ENCODE results near the gene OLFML2B.

OLFML2B gene

GRCh38 chr1:161978011-161978790 is 45.5 kb downstream of the OLFML2B start:
- DNase-seq = no peak
- no peaks in the 10 kb centered on the region for H3K4me1 Mint-ChIP-seq (ENCODE audit: low read depth in 2 of 2)

GRCh38 chr1:161973924-161974845 is 49.5 kb downstream of the OLFML2B start:
- H3K9me3 Mint-ChIP-seq = no peaks in the 10 kb centered on the region
- ATAC-seq (replicated peaks) = no peak
- peaks cover 0 to 6% of the 10 kb centered on the region in 2 donors for H3K27me3 Mint-ChIP-seq
- H3K4me1 Mint-ChIP-seq (ENCODE audit: low read depth in 2 of 2) = no peaks in the 10 kb centered on the region
- H3K4me3 Mint-ChIP-seq = no peak overlapping the region
- no peak overlapping the region for H3K27ac Mint-ChIP-seq
- no peaks in the 10 kb centered on the region for H3K36me3 Mint-ChIP-seq (ENCODE audit: insufficient read depth)
- DNase-seq = no peak

More at GRCh38 chr1:161978011-161978790, 45.5 kb downstream of the OLFML2B start:
- Mint-ChIP-seq H3K27me3 (peaks cover 19 to 24% of the 10 kb centered on the region in 2 donors), H3K4me3 (no peak overlapping the region), H3K36me3 (ENCODE audit: insufficient read depth) (no peaks in the 10 kb centered on the region), H3K27ac (no peak overlapping the region), H3K9me3 (no peaks in the 10 kb centered on the region)
- no peak for ATAC-seq (replicated peaks)

- no peaks in the 10 kb centered on the region for H3K36me3 Mint-ChIP-seq (ENCODE audit: insufficient read depth)
- ATAC-seq (replicated peaks) (no peak), DNase-seq (no peak)
- no peaks in the 10 kb centered on the region for H3K9me3 Mint-ChIP-seq
- peaks cover 0 to 6% of the 10 kb centered on the region in 2 donors for H3K27me3 Mint-ChIP-seq
- H3K27ac Mint-ChIP-seq = no peak overlapping the region
- no peaks in the 10 kb centered on the region for H3K4me1 Mint-ChIP-seq (ENCODE audit: low read depth in 2 of 2)
- no peak overlapping the region for H3K4me3 Mint-ChIP-seq
These were observed 50.8 kb downstream of the OLFML2B start for GRCh38 chr1:161972828-161973227.

- Mint-ChIP-seq H3K27ac (no peak overlapping the region), H3K9me3 (no peaks in the 10 kb centered on the region), H3K4me1 (ENCODE audit: low read depth in 2 of 2) (no peaks in the 10 kb centered on the region), H3K4me3 (no peak overlapping the region), H3K36me3 (ENCODE audit: insufficient read depth) (no peaks in the 10 kb centered on the region), H3K27me3 (peaks cover 0 to 6% of the 10 kb centered on the region in 2 donors)
- no peak for DNase-seq
- no peak for ATAC-seq (replicated peaks)
These were observed 53.0 kb downstream of the OLFML2B start for GRCh38 chr1:161970633-161971032.

GRCh38 chr1:161970036-161970435 is 53.6 kb downstream of the OLFML2B start:
- Mint-ChIP-seq H3K4me3 (no peak overlapping the region), H3K9me3 (no peaks in the 10 kb centered on the region), H3K27me3 (peaks cover 0 to 6% of the 10 kb centered on the region in 2 donors), H3K36me3 (ENCODE audit: insufficient read depth) (no peaks in the 10 kb centered on the region), H3K4me1 (ENCODE audit: low read depth in 2 of 2) (no peaks in the 10 kb centered on the region), H3K27ac (no peak overlapping the region)
- DNase-seq (no peak), ATAC-seq (replicated peaks) (no peak)

GRCh38 chr1:161966067-161966466 is 57.6 kb downstream of the OLFML2B start:
- no peak for DNase-seq
- peaks cover 13 to 14% of the 10 kb centered on the region in 2 donors for H3K4me1 Mint-ChIP-seq (ENCODE audit: low read depth in 2 of 2)
- no peaks in the 10 kb centered on the region for H3K27me3 Mint-ChIP-seq
- ATAC-seq (replicated peaks) = no peak
- no peaks in the 10 kb centered on the region for H3K9me3 Mint-ChIP-seq
- H3K4me3 Mint-ChIP-seq = no peak overlapping the region
- peaks cover 5% of the 10 kb centered on the region for H3K36me3 Mint-ChIP-seq (ENCODE audit: insufficient read depth)
- H3K27ac Mint-ChIP-seq = no peak overlapping the region

- H3K27me3 Mint-ChIP-seq = no peaks in the 10 kb centered on the region
- H3K27ac Mint-ChIP-seq = peak overlapping the region; percentile 82 to 90
- no peaks in the 10 kb centered on the region for H3K9me3 Mint-ChIP-seq
- peaks cover 14 to 17% of the 10 kb centered on the region in 2 donors for H3K4me1 Mint-ChIP-seq (ENCODE audit: low read depth in 2 of 2)
- H3K4me3 Mint-ChIP-seq = peak overlapping the region; percentile 79 to 85
- ATAC-seq (replicated peaks) = peak; percentile 37
- H3K36me3 Mint-ChIP-seq (ENCODE audit: insufficient read depth) = peaks cover 22% of the 10 kb centered on the region
- no peak for DNase-seq
These were observed 61.4 kb downstream of the OLFML2B start for GRCh38 chr1:161962091-161962887.

- no peak for ATAC-seq (replicated peaks)
- Mint-ChIP-seq H3K27ac (peak overlapping the region in 1 of 2 donors; percentile 57), H3K4me1 (ENCODE audit: low read depth in 2 of 2) (peaks cover 23 to 25% of the 10 kb centered on the region in 2 donors), H3K4me3 (no peak overlapping the region), H3K9me3 (no peaks in the 10 kb centered on the region), H3K27me3 (no peaks in the 10 kb centered on the region), H3K36me3 (ENCODE audit: insufficient read depth) (peaks cover 17% of the 10 kb centered on the region)
- no peak for DNase-seq
These were observed 65.2 kb downstream of the OLFML2B start for GRCh38 chr1:161958425-161958824.

GRCh38 chr1:161956930-161957329 is 66.7 kb downstream of the OLFML2B start:
- ATAC-seq (replicated peaks) (no peak), DNase-seq (no peak)
- H3K27me3 Mint-ChIP-seq = no peaks in the 10 kb centered on the region
- peaks cover 17% of the 10 kb centered on the region for H3K36me3 Mint-ChIP-seq (ENCODE audit: insufficient read depth)
- peaks cover 16 to 21% of the 10 kb centered on the region in 2 donors for H3K4me1 Mint-ChIP-seq (ENCODE audit: low read depth in 2 of 2)
- H3K4me3 Mint-ChIP-seq = no peak overlapping the region
- H3K9me3 Mint-ChIP-seq = no peaks in the 10 kb centered on the region
- no peak overlapping the region for H3K27ac Mint-ChIP-seq

- H3K27ac Mint-ChIP-seq = no peak overlapping the region
- H3K27me3 Mint-ChIP-seq = no peaks in the 10 kb centered on the region
- no peak for DNase-seq
- peaks cover 17% of the 10 kb centered on the region for H3K36me3 Mint-ChIP-seq (ENCODE audit: insufficient read depth)
- no peaks in the 10 kb centered on the region for H3K9me3 Mint-ChIP-seq
- no peak overlapping the region for H3K4me3 Mint-ChIP-seq
- H3K4me1 Mint-ChIP-seq (ENCODE audit: low read depth in 2 of 2) = peaks cover 12 to 16% of the 10 kb centered on the region in 2 donors
- ATAC-seq (replicated peaks) = no peak
These were observed 67.6 kb downstream of the OLFML2B start for GRCh38 chr1:161956097-161956496.

- Mint-ChIP-seq H3K4me1 (ENCODE audit: low read depth in 2 of 2) (peaks cover 12% of the 10 kb centered on the region in 2 donors), H3K27ac (no peak overlapping the region)
These were observed 68.1 kb downstream of the OLFML2B start for GRCh38 chr1:161955606-161956005.

GRCh38 chr1:161954466-161954865 is 69.2 kb downstream of the OLFML2B start:
- Mint-ChIP-seq H3K4me3 (no peak overlapping the region), H3K27ac (peak overlapping the region in 1 of 2 donors; percentile 48), H3K27me3 (no peaks in the 10 kb centered on the region)

More at GRCh38 chr1:161955606-161956005, 68.1 kb downstream of the OLFML2B start:
- ATAC-seq (replicated peaks) (no peak), DNase-seq (no peak)
- H3K4me3 Mint-ChIP-seq = no peak overlapping the region
- peaks cover 17% of the 10 kb centered on the region for H3K36me3 Mint-ChIP-seq (ENCODE audit: insufficient read depth)
- no peaks in the 10 kb centered on the region for H3K9me3 Mint-ChIP-seq
- no peaks in the 10 kb centered on the region for H3K27me3 Mint-ChIP-seq

GRCh38 chr1:161954050-161954449 is 69.6 kb downstream of the OLFML2B start:
- Mint-ChIP-seq H3K36me3 (ENCODE audit: insufficient read depth) (peaks cover 4% of the 10 kb centered on the region), H3K9me3 (no peaks in the 10 kb centered on the region), H3K27ac (peak overlapping the region in 1 of 2 donors; percentile 35), H3K4me3 (no peak overlapping the region), H3K27me3 (no peaks in the 10 kb centered on the region), H3K4me1 (ENCODE audit: low read depth in 2 of 2) (peaks cover 12 to 15% of the 10 kb centered on the region in 2 donors)
- no peak for ATAC-seq (replicated peaks)
- DNase-seq = no peak

More at GRCh38 chr1:161954466-161954865, 69.2 kb downstream of the OLFML2B start:
- Mint-ChIP-seq H3K36me3 (ENCODE audit: insufficient read depth) (peaks cover 8% of the 10 kb centered on the region), H3K4me1 (ENCODE audit: low read depth in 2 of 2) (peaks cover 12 to 14% of the 10 kb centered on the region in 2 donors), H3K9me3 (no peaks in the 10 kb centered on the region)
- no peak for ATAC-seq (replicated peaks)
- DNase-seq = no peak

All from effector memory CD8-positive, alpha-beta T cell (primary cell).